ENCODE measurements around the gene NHP2.

NHP2 gene

DNA sequence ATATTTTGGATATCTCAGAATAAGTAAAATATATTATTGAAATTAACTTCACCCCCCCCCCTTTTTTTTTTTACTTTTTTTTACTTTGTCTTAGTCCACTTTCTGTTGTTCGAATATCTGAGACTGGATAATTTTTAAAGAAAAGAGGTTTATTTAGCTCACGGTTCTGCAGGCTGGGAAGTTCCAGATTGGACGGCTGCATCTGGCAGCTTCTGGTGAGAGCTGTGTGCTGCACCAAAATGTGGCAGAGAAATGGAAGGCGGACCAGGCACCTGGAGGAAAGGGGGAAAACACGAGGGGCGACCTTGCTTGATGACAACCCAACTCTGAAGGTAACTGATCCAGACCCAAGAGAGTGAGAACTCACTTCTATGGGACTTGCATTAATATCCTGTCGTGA lies 39.1 kb upstream of the NHP2 start:
- peaks cover 4% of the 10 kb centered on the region for H3K27me3 ChIP-seq (replicated peaks)
- in situ Hi-C loops (cut with HindIII; ENCODE audit: low pct_ligation_motif_present, low sequenced_read_pairs), result no loop called here
- TF ChIP-seq, protein P1, sequence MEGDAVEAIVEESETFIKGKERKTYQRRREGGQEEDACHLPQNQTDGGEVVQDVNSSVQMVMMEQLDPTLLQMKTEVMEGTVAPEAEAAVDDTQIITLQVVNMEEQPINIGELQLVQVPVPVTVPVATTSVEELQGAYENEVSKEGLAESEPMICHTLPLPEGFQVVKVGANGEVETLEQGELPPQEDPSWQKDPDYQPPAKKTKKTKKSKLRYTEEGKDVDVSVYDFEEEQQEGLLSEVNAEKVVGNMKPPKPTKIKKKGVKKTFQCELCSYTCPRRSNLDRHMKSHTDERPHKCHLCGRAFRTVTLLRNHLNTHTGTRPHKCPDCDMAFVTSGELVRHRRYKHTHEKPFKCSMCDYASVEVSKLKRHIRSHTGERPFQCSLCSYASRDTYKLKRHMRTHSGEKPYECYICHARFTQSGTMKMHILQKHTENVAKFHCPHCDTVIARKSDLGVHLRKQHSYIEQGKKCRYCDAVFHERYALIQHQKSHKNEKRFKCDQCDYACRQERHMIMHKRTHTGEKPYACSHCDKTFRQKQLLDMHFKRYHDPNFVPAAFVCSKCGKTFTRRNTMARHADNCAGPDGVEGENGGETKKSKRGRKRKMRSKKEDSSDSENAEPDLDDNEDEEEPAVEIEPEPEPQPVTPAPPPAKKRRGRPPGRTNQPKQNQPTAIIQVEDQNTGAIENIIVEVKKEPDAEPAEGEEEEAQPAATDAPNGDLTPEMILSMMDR (IDR thresholded peaks at IDR 0.05; ENCODE audit: low read depth, low read length, missing control alignments), result no peak

DNA sequence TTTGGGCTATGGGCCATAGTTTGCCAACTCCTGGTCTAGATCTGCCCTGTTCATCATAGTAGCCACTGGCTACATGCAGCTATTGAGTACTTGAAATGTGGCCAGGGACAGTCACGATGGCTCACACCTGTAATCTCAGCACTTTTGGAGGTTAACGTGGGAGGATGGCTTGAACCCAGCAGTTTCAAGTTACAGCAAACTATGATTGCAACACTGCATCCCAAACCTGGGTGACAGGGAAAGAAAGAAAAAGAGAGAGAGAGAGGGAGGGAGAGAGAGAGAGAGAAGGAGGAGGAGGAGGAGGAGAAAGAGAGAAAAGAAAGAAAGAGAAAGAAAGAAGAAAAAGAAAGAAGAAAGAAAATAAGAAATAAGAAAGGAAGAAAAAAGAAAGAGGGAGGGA lies 38.6 kb upstream of the NHP2 start:
- Histone ChIP-seq H3K36me3 (replicated peaks) (no peaks in the 10 kb centered on the region), H3K4me3 (ENCODE audit: low read depth, low read length) (no peak overlapping the region), H3K27ac (no peak overlapping the region), H3K27me3 (replicated peaks) (peaks cover 4% of the 10 kb centered on the region)
- no peak for DNase-seq
- in situ Hi-C loops (cut with HindIII; ENCODE audit: low pct_ligation_motif_present, low sequenced_read_pairs), result no loop called here
- TF ChIP-seq, protein P1 (IDR thresholded peaks at IDR 0.05; ENCODE audit: low read depth, low read length, missing control alignments), result no peak

More for the DNA sequence above, 39.1 kb upstream of the NHP2 start:
- H3K36me3 ChIP-seq (replicated peaks), result no peaks in the 10 kb centered on the region
- H3K27ac ChIP-seq, result no peak overlapping the region
- no peak overlapping the region for H3K4me3 ChIP-seq (ENCODE audit: low read depth, low read length)
- no peak for DNase-seq

DNA sequence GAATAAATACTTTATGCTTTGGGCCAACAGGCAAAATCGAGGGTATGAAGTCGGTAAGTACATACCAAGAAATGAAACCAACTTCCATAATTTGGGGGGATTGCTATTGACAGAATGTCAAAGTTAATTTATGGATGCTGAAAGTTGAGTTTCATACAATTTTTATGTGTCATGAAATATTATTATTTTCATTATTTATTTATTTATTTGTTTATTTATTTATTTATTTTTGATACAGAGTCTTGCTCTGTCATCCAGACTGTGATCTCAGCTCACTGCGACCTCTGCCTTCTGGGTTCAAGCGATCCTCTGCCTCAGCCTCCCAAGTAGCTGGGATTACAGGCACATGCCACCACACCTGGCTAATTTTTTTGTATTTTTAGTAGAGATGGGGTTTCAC lies 38.0 kb upstream of the NHP2 start:
- H3K27ac ChIP-seq, result no peak overlapping the region
- DNase-seq, result no peak
- H3K36me3 ChIP-seq (replicated peaks), result no peaks in the 10 kb centered on the region
- TF ChIP-seq, protein P1 (IDR thresholded peaks at IDR 0.05; ENCODE audit: low read depth, low read length, missing control alignments), result no peak
- in situ Hi-C loops (cut with HindIII; ENCODE audit: low pct_ligation_motif_present, low sequenced_read_pairs), result no loop called here
- no peak overlapping the region for H3K4me3 ChIP-seq (ENCODE audit: low read depth, low read length)
- peaks cover 4% of the 10 kb centered on the region for H3K27me3 ChIP-seq (replicated peaks)

DNA sequence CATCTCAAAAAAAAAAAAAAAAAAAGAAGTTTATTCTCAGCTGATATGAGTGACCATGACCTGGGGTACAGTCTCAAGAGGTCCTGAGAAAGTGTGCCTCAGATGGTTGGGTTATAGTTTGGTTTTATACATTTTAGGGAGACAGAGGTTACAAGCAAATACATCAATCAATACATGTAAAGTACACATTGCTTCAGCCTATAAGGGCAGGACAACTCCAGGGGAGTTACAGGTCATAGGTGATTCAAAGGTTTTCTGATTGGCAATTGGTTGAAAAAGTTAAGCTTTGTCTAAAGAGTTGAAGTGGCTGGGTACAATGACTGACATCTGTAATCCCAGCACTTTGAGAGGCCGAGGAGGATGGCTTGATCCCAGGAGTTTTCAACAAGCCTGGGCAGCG lies 35.7 kb upstream of the NHP2 start:
- in situ Hi-C loops (cut with HindIII; ENCODE audit: low pct_ligation_motif_present, low sequenced_read_pairs), result no loop called here
- no peaks in the 10 kb centered on the region for H3K36me3 ChIP-seq (replicated peaks)
- TF ChIP-seq, protein P1 (IDR thresholded peaks at IDR 0.05; ENCODE audit: low read depth, low read length, missing control alignments), result no peak
- DNase-seq, result no peak
- peaks cover 4% of the 10 kb centered on the region for H3K27me3 ChIP-seq (replicated peaks)
- H3K4me3 ChIP-seq (ENCODE audit: low read depth, low read length), result no peak overlapping the region
- no peak overlapping the region for H3K27ac ChIP-seq

DNA sequence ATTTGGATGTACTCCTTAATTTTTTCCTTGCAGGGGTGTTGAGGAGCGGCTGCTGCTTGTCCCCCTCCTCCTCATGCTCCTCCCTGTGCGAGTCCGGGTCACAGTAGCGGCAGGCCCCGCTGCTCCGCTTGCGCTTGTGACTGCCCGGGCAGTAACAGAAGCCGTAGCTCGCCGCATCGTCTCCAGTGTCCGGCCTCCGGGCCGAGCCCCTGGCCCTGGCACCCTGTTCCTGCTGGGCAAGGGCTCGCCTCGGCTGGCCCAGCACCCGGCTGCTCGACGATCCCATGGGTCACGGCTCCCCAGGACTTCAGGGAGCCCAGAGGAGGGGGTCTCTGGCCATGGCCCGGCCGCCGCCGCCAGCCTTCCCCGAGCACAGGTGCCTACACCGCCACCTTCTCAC lies 33.3 kb upstream of the NHP2 start, which contains the start of gene GMCL2:
Gene GMCL2, minus strand, starts transcription at position 358 of the 400 bp plus-strand sequence. Its CDS starts 72 bp downstream, at position 286.
- Histone ChIP-seq H3K27me3 (replicated peaks) (no peaks in the 10 kb centered on the region), H3K36me3 (replicated peaks) (no peaks in the 10 kb centered on the region), H3K4me3 (ENCODE audit: low read depth, low read length) (no peak within 1 kb of the TSS), H3K27ac (no peak within 1 kb of the TSS)
- DNase-seq, result no peak
- TF ChIP-seq, protein P1 (IDR thresholded peaks at IDR 0.05; ENCODE audit: low read depth, low read length, missing control alignments), result no peak
- in situ Hi-C loops (cut with HindIII; ENCODE audit: low pct_ligation_motif_present, low sequenced_read_pairs), result no loop called here

DNA sequence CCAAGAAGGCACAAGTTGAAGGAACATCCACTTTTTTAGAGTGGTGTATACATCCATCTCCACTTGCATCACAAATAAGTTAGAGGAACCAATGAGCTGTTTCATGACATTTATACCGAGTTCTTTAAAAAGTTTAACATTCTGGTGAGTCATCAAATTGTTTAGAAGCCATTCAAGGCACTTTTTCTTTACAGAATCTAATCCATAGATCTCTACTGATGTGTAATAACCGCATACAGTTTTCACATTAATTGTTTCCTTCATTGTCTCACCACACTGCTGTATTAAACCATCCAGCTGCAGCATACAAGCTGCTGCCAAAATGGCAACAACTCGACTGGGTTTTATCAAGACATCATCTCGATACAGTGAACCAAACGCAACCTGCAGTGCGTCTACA lies 32.7 kb upstream of the NHP2 start:
- in situ Hi-C loops (cut with HindIII; ENCODE audit: low pct_ligation_motif_present, low sequenced_read_pairs), result no loop called here
- no peak overlapping the region for H3K4me3 ChIP-seq (ENCODE audit: low read depth, low read length)
- H3K36me3 ChIP-seq (replicated peaks), result no peaks in the 10 kb centered on the region
- TF ChIP-seq, protein P1 (IDR thresholded peaks at IDR 0.05; ENCODE audit: low read depth, low read length, missing control alignments), result no peak
- no peak overlapping the region for H3K27ac ChIP-seq
- no peaks in the 10 kb centered on the region for H3K27me3 ChIP-seq (replicated peaks)
- DNase-seq, result no peak

Data from brain microvascular endothelial cell (primary cell).